K562 (cell line): ENCODE measurements around the gene BICD1. TPM values are rescaled to one million over a fixed set of nuclear protein-coding genes. Genes with fewer than 3 reads are reported as not detected.
A peak's percentile ranks its signal among the peaks of the same experiment; 100 is the strongest.

ENCODE experiments used
- ATAC-seq: fragments of 200-7000 bp; cut with Tn5 transposase; 3 replicates; pipeline ENCODE4 v1.9.1; 2020; ENCODE audit warnings: moderate library complexity
- BruUV-seq: library from RNA; stranded (reverse); fragments of 400-500 nt; replicated peaks from 2 replicates; lab custom pipeline; 2021; lab: Mats Ljungman, UMichigan
- CTCF ChIA-PET: fragments of 300-600 bp; formaldehyde crosslinking; extraction: SDS; loops from one replicate; lab custom pipeline; 2021; ENCODE audit warnings: low intra/inter-chr PET ratio; lab: Yijun Ruan, JAX
- POLR2A ChIA-PET: fragments of 300-600, 350-650 bp; sonication (Branson Sonifier 250); formaldehyde crosslinking; extraction: SDS; loops from one replicate; lab custom pipeline; 2021; ENCODE audit warnings: antibody characterized with exemption, inconsistent platforms; lab: Yijun Ruan, JAX
- DNase-seq, 4 experiments: peaks; one replicate each; pipeline versions ENCODE4 v3.0.0 to v3.0.0-alpha.2; 2011 to 2018; ENCODE audit warnings: low spot score in 3 of 4, mixed read lengths in 3 of 4; ENCODE audit errors: extremely low read depth in 1 of 4
- FAIRE-seq: peaks from 2 replicates; lab custom pipeline; 2011; peaks lifted over from hg19 to GRCh38; lab: Jason Lieb, UNC
- H2AFZ ChIP-seq: 2 replicates; pipeline ENCODE4 v1.6.0; 2011; ENCODE audit warnings: low read depth, low read length, control low read depth, inconsistent platforms
- H3K27ac ChIP-seq: fragments of 200-600 bp; 3 replicates; pipeline ENCODE4 v1.8.0; 2011; ENCODE audit warnings: low read depth, mild to moderate bottlenecking, control low read depth, inconsistent platforms, low read length, moderate library complexity, mixed read lengths; ENCODE audit errors: extremely low read depth
- H3K27me3 ChIP-seq, 2 experiments: fragments of 300-600 bp in 1 of 2; 2 replicates in 1 of 2; 3 replicates in 1 of 2; pipeline versions ENCODE4 v1.6.0 to v1.8.0; 2011; ENCODE audit warnings: inconsistent platforms in 2 of 2, low read length in 2 of 2, mild to moderate bottlenecking in 1 of 2, mixed read lengths in 1 of 2, moderate library complexity in 1 of 2; ENCODE audit not compliant: control insufficient read depth in 2 of 2, insufficient read depth in 2 of 2
- H3K36me3 ChIP-seq: fragments of 300-600 bp; 3 replicates; pipeline ENCODE4 v1.8.0; 2011; ENCODE audit warnings: mild to moderate bottlenecking, low read length, inconsistent platforms; ENCODE audit not compliant: control insufficient read depth, insufficient read depth
- H3K4me1 ChIP-seq, 2 experiments: fragments of 200-600 bp in 1 of 2; replicated peaks in 1 of 2; 2 replicates in 1 of 2; 3 replicates in 1 of 2; pipeline versions ENCODE4 v1.5.1 to v1.8.0; 2011; ENCODE audit warnings: inconsistent platforms in 2 of 2, low read length in 2 of 2, mild to moderate bottlenecking in 1 of 2, mixed read lengths in 1 of 2, moderate library complexity in 1 of 2; ENCODE audit not compliant: control insufficient read depth in 2 of 2, insufficient read depth in 2 of 2
- H3K4me2 ChIP-seq: 2 replicates; pipeline ENCODE4 v1.6.1; 2011; ENCODE audit warnings: low read length, control low read depth, inconsistent platforms, mixed read lengths; ENCODE audit not compliant: insufficient read depth
- H3K4me3 ChIP-seq: fragments of 200-600 bp; sonication (generic), shearing (Covaris generic); 2 replicates; pipeline ENCODE4 v1.5.1; 2016; ENCODE audit warnings: control low read depth, inconsistent platforms
- H3K79me2 ChIP-seq: fragments of 200-600 bp; 3 replicates; pipeline ENCODE4 v1.8.0; 2011; ENCODE audit warnings: low read length, inconsistent platforms; ENCODE audit not compliant: control insufficient read depth, insufficient read depth
- H3K9ac ChIP-seq, 2 experiments: 2 replicates each; pipeline versions ENCODE4 v1.6.0 to v1.6.1; 2011; ENCODE audit warnings: low read depth in 2 of 2, low read length in 2 of 2, control low read depth in 1 of 2, inconsistent platforms in 1 of 2, mild to moderate bottlenecking in 1 of 2, mixed read lengths in 1 of 2; ENCODE audit not compliant: insufficient read depth in 1 of 2
- H3K9me1 ChIP-seq: one replicate; pipeline ENCODE4 v1.6.0; 2011; ENCODE audit warnings: inconsistent platforms, mild to moderate bottlenecking, low read length, moderate library complexity; ENCODE audit not compliant: control insufficient read depth, insufficient read depth
- H3K9me3 ChIP-seq: replicated peaks from 2 replicates; pipeline ENCODE4 v1.5.1; 2011; ENCODE audit warnings: low read depth, low read length, inconsistent platforms; ENCODE audit not compliant: control insufficient read depth, insufficient read depth
- H4K20me1 ChIP-seq: replicated peaks from 2 replicates; pipeline ENCODE4 v1.6.1; 2011; ENCODE audit warnings: low read length, inconsistent platforms, mixed read lengths; ENCODE audit not compliant: control insufficient read depth, insufficient read depth
- JUND ChIP-seq, 2 experiments: IDR thresholded peaks; 2 replicates in 1 of 2; 3 replicates in 1 of 2; pipeline ENCODE4 v1.6.1; 2011; ENCODE audit warnings: borderline replicate concordance in 2 of 2, low read depth in 2 of 2, low read length in 2 of 2, improper control_type of control experiment in 1 of 2, missing biosample characterization in 1 of 2, missing genetic modification characterization in 1 of 2, missing genetic modification reagents in 1 of 2
- RBM25 ChIP-seq: fragments of 200-400 bp; formaldehyde crosslinking; IDR thresholded peaks from 2 replicates; pipeline ENCODE4 v1.6.1; 2018; ENCODE audit warnings: low read length, low read depth, moderate library complexity; ENCODE audit not compliant: severe bottlenecking
- ZNF121 ChIP-seq: sonication (generic); formaldehyde crosslinking; conservative IDR thresholded peaks from 2 replicates; pipeline ENCODE4 v1.8.0; 2022; ENCODE audit warnings: missing genetic modification reagents
- WGBS: fragments of 100-300 bp; shearing (Covaris generic); methylation state at CpG from one replicate; pipeline ENCODE4 v1.1.6; 2016; ENCODE audit warnings: low coverage, mixed read lengths; ENCODE audit not compliant: insufficient coverage; ENCODE audit errors: missing lambda C conversion rate; 5-methylcytosine and 5-hydroxymethylcytosine counted together
- in situ Hi-C: fragments of 300-500 bp; cut with MboI; formaldehyde crosslinking; loops from 4 replicates; pipeline ENCODE4 v1.15.0; 2018; ENCODE audit warnings: inconsistent platforms, mixed read lengths
- intact Hi-C: fragments of 100-400 bp; cut with micrococcal nuclease; formaldehyde crosslinking; loops from 2 replicates; pipeline ENCODE4 v1.14.2; 2022
- polyA plus RNA-seq, 8 experiments: library from polyadenylated mRNA; depleted of rRNA in 4 of 8; stranded (reverse) in 5 of 8; unstranded in 3 of 8; fragments of >200 nt; fragmentation: Nextera tagmentation in 2 of 8; fragmentation: Illumina TruSeq in 1 of 8; extraction: Ambion mirVana in 2 of 8; extraction: Trizol in 1 of 8; gene quantifications; 2 replicates each; pipeline versions ENCODE4 v1.2.1 to v1.2.3, GENCODE V29; 2011 to 2014; ENCODE audit warnings: inconsistent platforms in 1 of 8, missing spikeins in 1 of 8
- total RNA-seq, 7 experiments: library from RNA; depleted of rRNA in 6 of 7; stranded (reverse); fragments of >200 nt in 6 of 7; fragmentation: Illumina TruSeq in 2 of 7; extraction: Trizol in 2 of 7; gene quantifications; 2 replicates each; pipeline versions ENCODE4 v1.2.1 to v1.2.3, GENCODE V29; 2011 to 2021; ENCODE audit warnings: low replicate concordance in 1 of 7
- TF ChIP-seq, protein P1 (sequence below), 3 experiments: IDR thresholded peaks in 2 of 3; conservative IDR thresholded peaks in 1 of 3; 2 replicates each; pipeline ENCODE4 v1.5.1; 2011 to 2012; ENCODE audit warnings: low read length in 3 of 3, mild to moderate bottlenecking in 3 of 3, control low read depth in 2 of 3, improper control_type of control experiment in 1 of 3, inconsistent platforms in 1 of 3, low read depth in 1 of 3, mixed read lengths in 1 of 3, moderate library complexity in 1 of 3; ENCODE audit not compliant: insufficient read depth in 2 of 3
- TF ChIP-seq, protein P2 (sequence below): fragments of 250-450 bp; sonication (Bioruptor Pico); IDR thresholded peaks from 2 replicates; pipeline ENCODE4 v1.8.0; 2021; ENCODE audit warnings: moderate library complexity, mild to moderate bottlenecking, inconsistent platforms

BICD1 gene
- total and polyA plus RNA-seq, 9 of the 15 experiments (the other 6 are each of a cell fraction or from before 2014, with no cell fraction given), result 3.5 to 21.1 (median 12.5) TPM

DNA sequence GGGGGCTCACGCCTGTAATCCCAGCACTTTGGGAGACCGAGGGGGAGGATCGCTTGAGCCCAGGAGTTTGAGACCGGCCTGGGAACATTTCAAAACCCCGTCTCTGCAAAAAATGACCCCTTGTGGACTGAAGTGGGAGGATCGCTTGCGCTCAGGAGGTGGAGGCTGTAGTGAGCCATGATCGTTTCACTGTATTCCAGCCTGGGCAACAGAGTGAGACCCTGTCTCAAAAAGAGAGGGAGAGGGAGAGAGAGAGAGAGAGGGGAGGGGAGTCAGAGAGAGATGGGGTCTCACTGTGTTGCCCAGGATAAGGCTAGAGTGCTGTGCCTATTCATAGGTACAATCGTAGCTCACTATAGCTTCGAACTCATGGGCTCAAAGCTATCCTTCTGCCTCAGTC, 295.5 kb downstream of the BICD1 start:
- Histone ChIP-seq H3K4me3 (no peak overlapping the region), H3K4me1 (peaks cover 4 to 14% of the 10 kb centered on the region in 2 experiments; a peak in 4 of 5 replicates), H3K4me2 (no peak overlapping the region), H4K20me1 (no peaks in the 10 kb centered on the region), H3K27me3 (peaks cover 2 to 29% of the 10 kb centered on the region in 2 experiments; a peak in 4 of 5 replicates), H3K79me2 (no peaks in the 10 kb centered on the region), H3K9me1 (no peaks in the 10 kb centered on the region), H3K9ac (no peak overlapping the region), H2AFZ (no peak overlapping the region), H3K27ac (no peak overlapping the region), H3K36me3 (no peaks in the 10 kb centered on the region), H3K9me3 (no peaks in the 10 kb centered on the region)
- in situ Hi-C loops (no loop called here), intact Hi-C loops (loop anchor here (5.0 kb wide), 1 partner anchor 35 kb away; no protein-coding TSS in a partner anchor)
- ChIA-PET POLR2A (interaction anchor here (0.6 kb wide), 1 partner anchor 724 kb away, joined by 3 read pairs; no protein-coding TSS in a partner anchor), CTCF (no interaction called here)
- no peak for FAIRE-seq
- peak; percentile 67; the same call in 1 of the 2 replicates for TF ChIP-seq ZNF121
- TF ChIP-seq RBM25, result peak; percentile 8
- TF ChIP-seq, protein P1, sequence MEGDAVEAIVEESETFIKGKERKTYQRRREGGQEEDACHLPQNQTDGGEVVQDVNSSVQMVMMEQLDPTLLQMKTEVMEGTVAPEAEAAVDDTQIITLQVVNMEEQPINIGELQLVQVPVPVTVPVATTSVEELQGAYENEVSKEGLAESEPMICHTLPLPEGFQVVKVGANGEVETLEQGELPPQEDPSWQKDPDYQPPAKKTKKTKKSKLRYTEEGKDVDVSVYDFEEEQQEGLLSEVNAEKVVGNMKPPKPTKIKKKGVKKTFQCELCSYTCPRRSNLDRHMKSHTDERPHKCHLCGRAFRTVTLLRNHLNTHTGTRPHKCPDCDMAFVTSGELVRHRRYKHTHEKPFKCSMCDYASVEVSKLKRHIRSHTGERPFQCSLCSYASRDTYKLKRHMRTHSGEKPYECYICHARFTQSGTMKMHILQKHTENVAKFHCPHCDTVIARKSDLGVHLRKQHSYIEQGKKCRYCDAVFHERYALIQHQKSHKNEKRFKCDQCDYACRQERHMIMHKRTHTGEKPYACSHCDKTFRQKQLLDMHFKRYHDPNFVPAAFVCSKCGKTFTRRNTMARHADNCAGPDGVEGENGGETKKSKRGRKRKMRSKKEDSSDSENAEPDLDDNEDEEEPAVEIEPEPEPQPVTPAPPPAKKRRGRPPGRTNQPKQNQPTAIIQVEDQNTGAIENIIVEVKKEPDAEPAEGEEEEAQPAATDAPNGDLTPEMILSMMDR (IDR thresholded peaks at IDR 0.05 in 2 of 3, conservative IDR thresholded peaks at IDR 0.05 in 1 of 3; ENCODE audit: insufficient read depth in 2 of 3, low read depth in 1 of 3, low read length in 3 of 3), result 0 out of 6 replicates have a peak, but pooled peaks of 1 of the 3 experiments have one; percentile 3
- TF ChIP-seq, protein P2, sequence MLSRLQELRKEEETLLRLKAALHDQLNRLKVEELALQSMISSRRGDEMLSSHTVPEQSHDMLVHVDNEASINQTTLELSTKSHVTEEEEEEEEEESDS (CRISPR knock-in tag), result no peak
- TF ChIP-seq JUND (IDR thresholded peaks at IDR 0.05; ENCODE audit: borderline replicate concordance, low read depth, low read length), result no peak
- no peak for TF ChIP-seq JUND (tag; IDR thresholded peaks at IDR 0.05; ENCODE audit: borderline replicate concordance, low read depth, low read length)
- BruUV-seq, result no TSS peak
- DNase-seq, result no peak
- WGBS, result 37% methylated on average over 8 of the region's 10 CpGs
- ATAC-seq, result no peak
